Stimulated activated CD8-positive, alpha-beta memory T cell treated with anti-CD3 and anti-CD28 coated beads, Interleukin-15, amount 100 ng/mL, for 4 hours (primary cell): Measurements from ENCODE around the gene VRK2.
"Not testable (repeated sequence)": the region's sequence is repeated elsewhere in the genome, so short reads cannot be mapped to it uniquely, and the experiment has no call there.

Experiments
- DNase-seq, 2 donors: peaks; one replicate each; pipeline ENCODE4 v3.0.0-alpha.2; 2020; ENCODE audit warnings: low read depth in 2 of 2

VRK2 gene

DNA sequence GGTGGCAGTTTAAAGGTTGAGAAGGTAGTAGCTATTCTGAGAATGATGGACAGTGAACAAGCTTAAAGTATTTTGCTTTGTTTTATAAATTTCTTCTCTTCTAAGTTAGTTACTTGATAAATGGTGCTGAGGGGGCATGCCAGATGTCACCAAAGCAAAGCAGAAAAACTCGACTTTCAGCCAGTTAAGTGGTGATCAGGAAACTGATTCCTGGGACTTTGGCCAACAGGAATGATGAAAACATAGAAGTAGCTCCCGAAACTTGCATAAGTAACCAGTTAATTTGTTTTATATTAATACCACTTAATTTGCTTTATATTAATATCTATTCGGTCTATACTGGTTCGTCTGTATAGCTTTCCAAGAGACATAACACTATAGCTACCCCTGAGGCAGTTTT lies 111.9 kb downstream of the VRK2 start:
- no peak for DNase-seq

DNA sequence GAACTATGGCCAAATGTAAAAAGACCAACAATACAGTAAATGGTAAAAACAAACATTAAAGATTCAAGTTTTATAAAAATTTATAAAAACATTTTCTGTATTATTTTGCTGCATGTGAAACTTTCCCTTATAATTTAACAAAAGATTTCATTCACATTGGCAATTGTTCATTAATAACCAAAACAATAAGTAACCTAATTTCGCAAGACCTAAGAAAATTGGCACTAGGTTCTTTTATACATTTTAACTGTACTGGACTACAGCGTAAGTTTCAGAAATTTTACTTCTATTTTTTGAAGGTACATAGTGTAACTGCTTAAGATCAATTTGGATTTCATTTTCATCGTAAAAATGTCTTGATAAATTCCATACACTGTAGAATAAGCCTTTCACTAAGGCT lies 117.3 kb downstream of the VRK2 start:
- DNase-seq, result no peak

DNA sequence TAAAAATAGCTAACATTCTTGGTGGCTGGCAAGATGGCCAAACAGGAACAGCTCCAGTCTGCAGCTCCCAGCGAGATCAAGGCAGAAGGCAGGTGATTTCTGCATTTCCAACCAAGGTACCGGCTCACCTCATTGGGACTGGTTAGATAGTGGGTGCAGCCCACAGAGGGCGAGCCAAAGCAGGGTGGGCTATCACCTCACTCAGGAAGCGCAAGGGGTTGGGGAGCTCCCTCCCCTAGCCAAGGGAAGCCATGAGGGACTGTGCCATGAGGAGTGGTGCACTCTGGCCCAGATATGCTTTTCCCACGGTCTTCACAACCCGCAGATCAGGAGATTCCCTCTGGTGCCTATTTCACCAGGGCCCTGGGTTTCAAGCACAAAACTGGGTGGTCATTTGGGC lies 121.5 kb downstream of the VRK2 start:
- not testable (repeated sequence) for DNase-seq

DNA sequence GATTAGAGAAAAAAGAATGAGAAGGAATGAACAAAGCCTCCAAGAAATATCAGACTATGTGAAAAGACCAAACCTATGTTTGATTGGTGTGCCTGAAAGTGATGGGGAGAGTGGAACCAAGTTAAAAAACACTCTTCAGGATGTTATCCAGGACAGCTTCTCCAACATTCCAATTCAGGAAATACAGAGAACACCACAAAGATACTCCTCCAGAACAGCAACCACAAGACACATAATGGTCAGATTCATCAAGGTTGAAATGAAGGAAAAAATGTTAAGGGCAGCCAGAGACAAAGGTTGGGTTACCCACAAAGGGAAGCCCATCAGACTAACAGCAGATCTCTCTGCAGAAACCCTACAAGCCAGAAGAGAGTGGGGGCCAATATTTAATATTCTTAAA lies 123.2 kb downstream of the VRK2 start:
- DNase-seq, result not testable (repeated sequence)

DNA sequence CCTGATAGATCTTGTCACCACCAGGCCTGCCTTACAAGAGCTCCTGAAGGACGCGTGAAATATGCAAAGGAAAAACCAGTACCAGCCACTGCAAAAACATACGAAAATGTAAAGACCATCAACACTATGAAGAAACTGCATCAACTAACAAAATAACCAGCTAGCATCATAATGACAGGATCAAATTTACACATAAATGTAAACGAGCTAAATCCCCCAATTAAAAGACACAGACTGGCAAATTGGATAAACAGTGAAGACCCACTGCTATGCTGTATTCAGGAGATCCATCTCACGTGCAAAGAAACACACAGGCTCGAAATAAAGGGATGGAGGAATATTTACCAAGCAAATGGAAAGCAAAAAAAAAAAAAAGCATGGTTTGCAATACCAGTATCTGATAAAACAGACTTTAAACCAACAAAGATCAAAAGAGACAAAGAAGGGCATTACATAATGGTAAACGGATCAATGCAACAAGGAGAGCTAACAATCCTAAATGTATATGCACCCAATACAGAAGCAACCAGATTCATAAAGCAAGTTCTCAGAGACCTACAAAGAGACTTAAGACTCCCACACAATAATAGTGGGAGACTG lies 123.8 kb downstream of the VRK2 start:
- not testable (repeated sequence) for DNase-seq

DNA sequence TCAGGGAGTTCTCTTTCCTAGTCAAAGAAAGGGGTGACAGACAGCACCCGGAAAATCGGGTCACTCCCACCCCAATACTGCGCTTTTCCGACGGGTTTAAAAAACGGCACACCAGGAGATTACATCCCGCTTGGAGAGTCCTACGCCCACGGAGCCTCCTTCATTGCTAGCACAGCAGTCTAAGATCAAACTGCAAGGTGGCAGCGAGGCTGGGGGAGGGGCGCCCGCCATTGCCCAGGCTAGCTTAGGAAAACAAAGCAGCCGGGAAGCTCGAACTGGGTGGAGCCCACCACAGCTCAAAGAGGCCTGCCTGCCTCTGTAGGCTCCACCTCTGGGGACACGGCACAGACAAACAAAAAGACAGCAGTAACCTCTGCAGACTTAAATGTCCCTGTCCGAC lies 125.2 kb downstream of the VRK2 start:
- DNase-seq, result not testable (repeated sequence)

DNA sequence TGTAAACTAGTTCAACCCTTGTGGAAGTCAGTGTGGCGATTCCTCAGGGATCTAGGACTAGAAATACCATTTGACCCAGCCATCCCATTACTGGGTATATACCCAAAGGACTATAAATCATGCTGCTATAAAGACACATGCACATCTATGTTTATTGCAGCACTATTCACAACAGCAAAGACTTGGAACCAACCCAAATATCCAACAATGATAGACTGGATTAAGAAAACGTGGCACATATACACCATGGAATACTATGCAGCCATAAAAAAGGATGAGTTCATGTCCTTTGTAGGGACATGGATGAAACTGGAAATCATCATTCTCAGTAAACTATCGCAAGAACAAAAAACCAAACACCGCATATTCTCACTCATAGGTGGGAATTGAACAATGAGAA lies 130.6 kb downstream of the VRK2 start:
- DNase-seq, result not testable (repeated sequence)

DNA sequence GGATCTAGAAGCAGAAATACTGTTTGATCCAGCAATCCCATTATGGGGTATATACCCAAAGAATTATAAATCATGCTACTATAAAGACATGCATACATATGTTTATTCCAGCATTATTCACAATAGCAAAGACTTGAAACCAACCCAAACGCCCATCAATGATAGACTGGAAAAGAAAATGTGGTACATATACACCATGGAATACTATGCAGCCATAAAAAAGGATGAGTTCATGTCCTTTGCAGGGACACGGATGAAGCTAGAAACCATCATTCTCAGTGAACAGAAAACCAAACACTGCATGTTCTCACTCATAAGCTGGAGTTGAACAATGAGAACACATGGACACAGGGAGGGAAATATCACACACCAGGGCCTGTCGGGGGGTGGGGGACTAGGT lies 133.6 kb downstream of the VRK2 start:
- not testable (repeated sequence) for DNase-seq

DNA sequence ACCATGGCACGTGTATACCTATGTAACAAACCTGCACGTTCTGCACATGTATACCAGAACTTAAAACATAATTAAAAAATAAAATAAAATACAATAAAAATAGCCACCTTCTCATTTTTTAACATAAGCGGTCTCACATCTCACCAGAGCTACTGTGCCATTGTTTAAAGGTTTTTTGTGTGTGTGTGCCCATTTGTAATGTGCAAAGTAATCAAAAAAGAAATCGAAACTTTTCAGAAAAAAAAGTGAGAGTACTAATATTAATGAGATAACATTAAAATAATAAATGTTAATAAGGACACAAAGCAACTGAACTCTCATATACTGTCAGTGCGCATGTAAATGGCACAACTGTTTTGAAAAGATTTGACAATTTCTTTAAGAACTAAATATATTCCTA lies 134.0 kb downstream of the VRK2 start:
- no peak for DNase-seq

DNA sequence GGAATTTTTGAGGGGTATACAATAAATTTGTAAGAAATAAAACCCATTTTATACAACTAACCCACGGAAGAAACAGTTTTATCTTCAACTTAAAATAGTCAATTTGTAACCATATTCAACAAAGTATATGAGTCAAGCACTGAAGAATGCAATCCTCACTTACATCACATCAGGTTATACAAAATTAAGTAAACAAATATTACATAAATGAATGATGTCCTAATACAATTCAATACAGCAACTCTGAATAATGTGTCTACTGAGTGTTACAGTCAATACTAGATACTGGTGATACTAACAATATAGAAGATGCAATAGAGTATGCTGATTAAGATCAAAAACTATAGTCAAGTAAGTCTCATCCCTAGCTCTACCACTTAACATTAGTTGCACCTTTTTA lies 135.9 kb downstream of the VRK2 start:
- no peak for DNase-seq

DNA sequence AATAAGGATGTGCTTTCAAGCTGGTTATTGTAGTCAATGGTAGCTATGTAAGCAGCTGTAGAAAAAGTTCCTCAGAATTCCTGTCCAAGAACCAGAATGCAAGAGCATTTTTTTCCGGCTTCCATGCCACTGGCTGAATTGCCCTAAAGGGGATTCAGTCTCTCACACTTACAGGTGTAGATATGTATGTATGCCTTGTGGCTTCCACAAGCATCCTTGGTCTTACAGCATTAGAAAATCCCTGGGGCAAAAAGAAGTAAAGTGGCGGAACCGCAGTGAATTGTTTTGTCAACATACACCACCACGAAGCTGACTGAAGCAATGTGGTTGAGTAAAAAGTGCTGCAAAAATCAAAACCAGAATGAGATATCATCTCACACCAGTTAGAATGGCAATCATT lies 139.9 kb downstream of the VRK2 start:
- DNase-seq, result no peak

DNA sequence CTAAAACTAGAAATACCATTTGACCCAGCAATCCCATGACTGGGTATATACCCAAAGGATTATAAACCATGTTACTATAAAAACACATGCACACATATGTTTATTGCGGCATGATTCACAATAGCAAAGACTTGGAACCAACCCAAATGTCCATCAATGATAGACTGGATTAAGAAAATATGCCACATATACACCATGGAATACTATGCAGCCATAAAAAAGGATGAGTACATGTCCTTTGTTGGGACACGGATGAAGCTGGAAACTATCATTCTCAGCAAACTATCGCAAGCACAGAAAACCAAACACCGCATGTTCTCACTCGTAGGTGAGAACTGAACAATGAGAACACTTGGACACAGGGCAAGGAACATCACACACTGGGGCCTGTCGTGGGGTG lies 140.4 kb downstream of the VRK2 start:
- DNase-seq, result not testable (repeated sequence)

DNA sequence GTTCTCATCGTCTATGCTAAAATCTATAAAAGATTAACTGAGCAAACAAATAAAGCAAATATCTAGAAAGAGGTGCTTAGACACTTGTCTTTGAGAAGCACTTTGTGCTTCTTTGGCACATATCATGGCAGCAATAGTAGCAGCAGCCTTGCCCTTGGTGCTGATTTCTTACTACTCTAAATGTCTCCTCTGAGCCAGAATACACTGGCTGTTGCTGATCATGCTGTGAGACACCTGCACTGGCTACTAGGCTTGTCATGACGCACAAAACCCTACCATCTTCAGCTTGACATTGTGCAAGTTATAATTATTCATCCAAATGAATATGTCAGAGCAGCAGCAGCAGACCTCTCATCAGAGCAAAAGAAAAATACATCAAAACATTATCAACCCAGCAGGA lies 147.9 kb downstream of the VRK2 start:
- DNase-seq, result no peak

DNA sequence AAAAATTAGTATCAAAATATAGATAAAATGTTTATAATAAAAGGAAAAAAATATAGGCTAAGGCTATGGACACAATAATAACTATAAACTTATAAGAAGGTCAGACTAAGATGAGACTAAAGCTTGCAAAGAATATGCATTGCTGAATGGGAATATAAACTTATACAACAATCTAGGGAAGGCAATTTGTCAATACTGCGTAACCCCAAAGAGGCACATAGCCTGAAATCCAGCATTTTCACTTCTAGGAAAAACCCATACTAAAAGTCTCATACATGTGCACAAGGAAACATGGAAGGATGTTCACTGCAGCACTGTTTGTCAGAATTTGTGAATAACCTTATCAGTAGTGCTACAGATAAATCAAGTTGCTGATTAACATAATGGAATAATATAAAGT lies 149.1 kb downstream of the VRK2 start:
- no peak for DNase-seq

DNA sequence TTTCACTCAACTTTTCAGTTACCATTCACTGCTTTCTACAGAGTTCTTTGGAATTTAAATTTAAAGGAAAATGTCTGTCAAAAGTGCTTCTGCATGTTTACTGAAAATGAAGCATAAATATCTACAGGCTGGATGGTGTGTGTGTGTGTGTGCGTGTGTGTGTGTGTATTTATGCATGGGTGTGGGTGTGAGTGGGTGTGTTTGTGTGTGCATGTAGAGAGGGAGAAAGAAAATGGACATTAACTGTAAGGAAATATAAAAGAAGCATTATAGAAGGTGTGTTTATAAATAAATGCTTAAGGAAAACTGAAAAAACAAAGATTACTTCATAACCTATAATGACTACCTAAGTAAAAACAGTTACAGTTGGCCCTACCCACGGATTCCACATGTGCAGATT lies 151.3 kb downstream of the VRK2 start:
- no peak for DNase-seq

DNA sequence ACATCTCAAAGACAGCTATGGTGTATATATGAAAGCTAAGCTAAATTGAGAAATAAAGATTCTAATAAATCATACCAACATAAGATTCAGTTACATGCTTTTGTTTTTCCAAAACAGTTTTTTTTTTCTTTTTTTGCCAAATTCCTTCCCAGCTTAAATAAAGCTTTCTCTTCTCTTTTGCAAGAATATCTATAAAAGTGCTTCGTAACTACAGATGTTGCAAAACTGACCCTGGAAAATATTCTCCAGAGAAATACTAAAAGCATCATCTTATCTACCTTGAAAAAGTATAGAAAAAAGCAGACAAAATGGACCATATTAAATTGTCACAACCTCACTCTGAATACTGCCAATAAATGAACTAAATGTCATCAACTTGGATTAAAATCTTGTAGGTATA lies 155.8 kb downstream of the VRK2 start:
- no peak for DNase-seq

DNA sequence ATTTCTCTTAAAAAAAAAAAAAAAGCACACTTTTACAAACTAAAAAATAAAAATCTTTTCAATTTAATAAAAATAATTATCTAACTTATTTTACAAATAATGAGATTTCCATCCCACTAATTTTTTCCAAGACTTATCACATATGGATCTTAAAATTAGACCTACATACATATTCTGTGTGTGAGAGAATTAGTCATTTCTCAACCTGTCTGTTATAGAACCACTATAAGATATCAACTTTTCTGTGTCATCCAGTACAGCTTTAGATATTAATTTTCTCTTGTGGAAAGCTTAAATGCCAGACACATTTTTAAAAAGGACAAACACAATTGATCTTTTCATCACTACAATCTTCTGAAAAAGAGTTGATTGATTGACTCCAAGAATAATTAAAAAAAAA lies 156.4 kb downstream of the VRK2 start:
- no peak for DNase-seq

DNA sequence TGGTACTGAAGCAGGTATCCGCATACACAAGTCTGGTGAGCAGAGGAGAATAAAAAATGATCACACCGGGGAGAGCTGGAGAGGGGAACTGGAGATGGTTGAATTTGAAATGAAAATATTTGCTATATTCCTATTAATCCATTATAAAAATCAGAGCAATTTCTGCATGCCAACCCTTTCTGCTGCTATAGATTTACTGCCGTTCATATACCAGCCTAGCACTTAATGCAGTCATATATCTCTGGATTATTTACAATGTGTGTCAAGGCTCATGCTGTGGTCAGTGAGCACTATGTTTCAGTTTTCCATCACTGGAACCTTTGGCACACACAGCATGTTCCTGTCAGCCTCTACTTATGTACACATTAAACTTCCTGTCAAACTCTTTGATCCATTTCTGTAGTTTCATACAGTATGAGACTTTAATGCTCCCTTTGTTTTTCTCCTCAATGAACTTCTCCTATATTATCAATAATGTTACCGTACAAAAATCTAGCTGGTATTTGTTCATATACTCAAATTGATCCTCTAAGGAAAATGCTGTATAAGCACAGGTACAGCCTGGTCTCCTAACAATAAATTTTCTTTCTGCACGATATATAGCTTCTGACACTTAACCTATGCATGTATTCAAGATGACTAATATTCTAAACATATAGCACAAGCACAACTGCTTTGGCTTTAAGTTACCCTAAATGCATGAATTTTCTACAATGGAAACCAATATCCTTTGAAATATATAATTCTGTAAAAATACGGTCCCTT lies 157.8 kb downstream of the VRK2 start:
- DNase-seq, result no peak

DNA sequence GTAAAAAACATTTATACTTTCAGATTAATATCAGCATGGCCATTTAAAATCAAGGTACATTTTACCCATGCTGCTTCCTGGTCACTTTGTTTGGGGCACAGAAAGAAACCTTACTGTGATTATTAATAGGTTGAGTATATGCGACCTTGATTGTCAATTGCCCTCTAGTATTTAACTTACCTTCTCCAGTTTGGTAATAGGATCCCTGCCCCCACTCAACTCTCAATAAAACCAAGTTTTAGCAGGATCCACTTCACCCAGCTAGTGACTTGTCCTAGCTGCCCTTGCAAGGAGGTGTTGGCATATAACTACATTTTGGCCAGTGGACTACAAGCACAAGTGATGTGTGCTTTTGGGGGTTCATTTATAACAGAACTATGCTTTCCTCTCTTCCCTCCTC lies 160.2 kb downstream of the VRK2 start:
- no peak for DNase-seq

DNA sequence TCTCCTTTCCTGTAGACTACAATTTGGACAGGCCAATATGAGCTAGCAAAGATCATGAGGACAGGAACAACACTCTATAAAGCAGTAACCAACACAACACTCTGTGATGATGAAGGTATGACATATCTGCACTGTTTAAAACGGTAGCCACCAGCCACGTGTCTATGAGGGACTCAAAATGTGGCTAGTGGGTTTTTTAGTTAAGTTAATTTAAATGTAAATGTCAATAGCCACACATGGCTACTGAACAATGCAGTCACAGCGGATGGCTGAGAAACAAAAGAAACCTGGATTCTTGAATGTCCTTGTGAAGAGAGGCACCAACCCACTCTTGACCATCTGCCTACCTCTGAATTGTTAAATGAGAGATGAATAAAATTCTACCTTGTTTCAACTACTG lies 160.6 kb downstream of the VRK2 start:
- no peak for DNase-seq
